ENCODE data around the gene NTMT1.
A peak's percentile ranks its signal among the peaks of the same experiment; 100 is the strongest.

NTMT1 gene

DNA sequence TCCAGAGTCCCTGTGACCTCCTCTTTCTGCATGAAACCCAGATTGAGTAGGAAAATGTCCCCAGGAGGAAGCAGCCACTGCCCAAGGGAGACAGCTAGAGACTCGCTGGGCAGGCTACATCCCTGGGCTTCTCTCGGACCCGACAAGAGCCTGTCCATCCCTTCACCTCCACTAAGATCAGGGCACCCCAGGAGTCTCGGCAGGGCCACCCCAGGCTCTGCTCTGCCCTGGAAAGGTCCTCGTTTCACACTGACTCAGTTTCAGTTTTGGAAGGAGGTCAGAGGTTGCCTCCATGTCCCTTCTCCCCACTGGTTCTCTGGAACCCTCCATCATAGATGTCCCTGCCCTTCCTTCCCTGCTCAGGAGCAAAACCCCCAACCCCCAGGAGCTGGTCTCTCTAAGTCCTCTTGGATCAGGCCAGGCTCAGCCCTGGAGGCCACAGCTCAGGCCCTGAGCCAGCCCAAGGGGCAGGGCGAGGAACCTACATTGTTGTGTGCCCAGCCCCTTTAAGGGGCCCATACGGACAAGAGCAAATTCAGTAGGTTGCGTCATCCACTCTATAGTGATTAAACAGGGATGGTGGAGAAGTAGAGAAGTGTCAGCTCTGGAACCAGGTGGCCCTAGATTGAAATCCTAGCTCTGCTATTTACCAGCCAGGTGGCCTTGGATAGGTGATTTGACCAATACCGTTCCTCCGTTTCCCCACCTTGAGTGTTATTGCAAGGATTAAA, 42.5 kb upstream of the NTMT1 start:
- TF ChIP-seq, protein P1, sequence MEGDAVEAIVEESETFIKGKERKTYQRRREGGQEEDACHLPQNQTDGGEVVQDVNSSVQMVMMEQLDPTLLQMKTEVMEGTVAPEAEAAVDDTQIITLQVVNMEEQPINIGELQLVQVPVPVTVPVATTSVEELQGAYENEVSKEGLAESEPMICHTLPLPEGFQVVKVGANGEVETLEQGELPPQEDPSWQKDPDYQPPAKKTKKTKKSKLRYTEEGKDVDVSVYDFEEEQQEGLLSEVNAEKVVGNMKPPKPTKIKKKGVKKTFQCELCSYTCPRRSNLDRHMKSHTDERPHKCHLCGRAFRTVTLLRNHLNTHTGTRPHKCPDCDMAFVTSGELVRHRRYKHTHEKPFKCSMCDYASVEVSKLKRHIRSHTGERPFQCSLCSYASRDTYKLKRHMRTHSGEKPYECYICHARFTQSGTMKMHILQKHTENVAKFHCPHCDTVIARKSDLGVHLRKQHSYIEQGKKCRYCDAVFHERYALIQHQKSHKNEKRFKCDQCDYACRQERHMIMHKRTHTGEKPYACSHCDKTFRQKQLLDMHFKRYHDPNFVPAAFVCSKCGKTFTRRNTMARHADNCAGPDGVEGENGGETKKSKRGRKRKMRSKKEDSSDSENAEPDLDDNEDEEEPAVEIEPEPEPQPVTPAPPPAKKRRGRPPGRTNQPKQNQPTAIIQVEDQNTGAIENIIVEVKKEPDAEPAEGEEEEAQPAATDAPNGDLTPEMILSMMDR (IDR thresholded peaks at IDR 0.05; ENCODE audit: low read length, missing control alignments) = no peak
- no peak overlapping the region for H3K4me3 ChIP-seq (replicated peaks; ENCODE audit: low read depth, low read length)
- DNase-seq (ENCODE audit: low read depth) = peak; percentile 69

GRCh38 chr9:129584136-129584535, 41.8 kb upstream of the NTMT1 start:
- DNase-seq (ENCODE audit: low read depth) = peak; percentile 92
- no peak overlapping the region for H3K4me3 ChIP-seq (replicated peaks; ENCODE audit: low read depth, low read length)
- TF ChIP-seq, protein P1 (IDR thresholded peaks at IDR 0.05; ENCODE audit: low read length, missing control alignments) = no peak

- H3K4me3 ChIP-seq (replicated peaks; ENCODE audit: low read depth, low read length) = no peak overlapping the region
- TF ChIP-seq, protein P1 (IDR thresholded peaks at IDR 0.05; ENCODE audit: low read length, missing control alignments) = no peak
- no peak for DNase-seq (ENCODE audit: low read depth)
Measured at GRCh38 chr9:129585352-129585751, 40.6 kb upstream of the NTMT1 start.

DNA sequence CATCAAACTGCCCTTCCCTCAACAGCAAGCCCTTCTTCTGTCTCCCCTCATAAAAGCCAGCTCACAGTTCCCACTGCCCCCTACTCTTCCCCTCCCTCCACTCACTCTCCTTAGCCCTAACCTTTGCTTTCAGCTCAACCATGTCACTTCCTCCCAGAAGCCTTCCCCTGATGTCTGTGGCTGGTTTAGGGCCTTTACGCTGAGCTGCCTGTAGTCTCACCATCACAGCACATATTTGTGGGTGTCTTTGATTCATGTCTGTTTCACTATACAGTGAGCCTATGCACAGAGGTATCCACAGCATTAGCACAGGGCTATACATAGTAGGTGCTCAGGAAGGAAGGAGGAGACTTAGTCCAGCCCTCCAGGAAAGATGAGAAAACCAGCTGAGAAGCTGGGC, 39.7 kb upstream of the NTMT1 start:
- no peak overlapping the region for H3K4me3 ChIP-seq (replicated peaks; ENCODE audit: low read depth, low read length)
- TF ChIP-seq, protein P1 (IDR thresholded peaks at IDR 0.05; ENCODE audit: low read length, missing control alignments) = no peak
- DNase-seq (ENCODE audit: low read depth) = no peak

- TF ChIP-seq, protein P1 (IDR thresholded peaks at IDR 0.05; ENCODE audit: low read length, missing control alignments) = no peak
- no peak overlapping the region for H3K4me3 ChIP-seq (replicated peaks; ENCODE audit: low read depth, low read length)
- no peak for DNase-seq (ENCODE audit: low read depth)
Measured at GRCh38 chr9:129586685-129587084, 39.3 kb upstream of the NTMT1 start.

GRCh38 chr9:129587487-129588262, 38.3 kb upstream of the NTMT1 start:
- TF ChIP-seq, protein P1 (IDR thresholded peaks at IDR 0.05; ENCODE audit: low read length, missing control alignments) = no peak
- H3K4me3 ChIP-seq (replicated peaks; ENCODE audit: low read depth, low read length) = no peak overlapping the region
- DNase-seq (ENCODE audit: low read depth) = no peak
